H9 (cell line): Measurements from ENCODE around the gene ZNF681. TPM values are rescaled to one million over a fixed set of nuclear protein-coding genes. Genes with fewer than 3 reads are reported as not detected.

Source experiments
- DNase-seq: peaks from one replicate; pipeline ENCODE4 v3.0.0-alpha.2; 2017
- H2AFZ ChIP-seq: one replicate; pipeline ENCODE4 v1.6.1; 2013; ENCODE audit warnings: mild to moderate bottlenecking, low read length, control low read depth, moderate library complexity
- H2AK5ac ChIP-seq: 2 replicates; pipeline ENCODE4 v1.6.1; 2013; ENCODE audit warnings: low read length, control low read depth, mixed read lengths; ENCODE audit not compliant: insufficient read length
- H2BK120ac ChIP-seq: one replicate; pipeline ENCODE4 v1.6.1; 2013; ENCODE audit warnings: low read depth, mild to moderate bottlenecking, low read length, control low read depth, inconsistent platforms; ENCODE audit not compliant: poor library complexity, severe bottlenecking
- H2BK12ac ChIP-seq: 2 replicates; pipeline ENCODE4 v1.6.1; 2013; ENCODE audit warnings: low read length, control low read depth, mixed read lengths, low read depth; ENCODE audit not compliant: insufficient read length
- H2BK15ac ChIP-seq: 2 replicates; pipeline ENCODE4 v1.6.1; 2013; ENCODE audit warnings: low read depth, low read length, control low read depth
- H2BK20ac ChIP-seq: one replicate; pipeline ENCODE4 v1.6.1; 2013; ENCODE audit warnings: low read depth, mild to moderate bottlenecking, low read length, control low read depth, inconsistent platforms; ENCODE audit not compliant: poor library complexity, severe bottlenecking
- H2BK5ac ChIP-seq: 2 replicates; pipeline ENCODE4 v1.6.1; 2013; ENCODE audit warnings: low read length, control low read depth, mixed read lengths; ENCODE audit not compliant: insufficient read length
- H3K14ac ChIP-seq: 2 replicates; pipeline ENCODE4 v1.6.1; 2013; ENCODE audit warnings: low read length, control low read depth; ENCODE audit not compliant: insufficient read depth
- H3K18ac ChIP-seq: 2 replicates; pipeline ENCODE4 v1.6.1; 2013; ENCODE audit warnings: low read depth, mild to moderate bottlenecking, mixed read lengths, low read length, control low read depth; ENCODE audit not compliant: insufficient read length
- H3K23ac ChIP-seq: 2 replicates; pipeline ENCODE4 v1.6.1; 2013; ENCODE audit warnings: low read length, control low read depth, mixed read lengths, low read depth; ENCODE audit not compliant: insufficient read length
- H3K23me2 ChIP-seq: 2 replicates; pipeline ENCODE4 v1.6.1; 2013; ENCODE audit warnings: low read depth, mild to moderate bottlenecking, mixed read lengths, low read length, control low read depth; ENCODE audit not compliant: insufficient read length, poor library complexity, severe bottlenecking
- H3K27ac ChIP-seq: 2 replicates; pipeline ENCODE4 v1.5.1; 2013; ENCODE audit warnings: low read length, control low read depth, mixed read lengths, low read depth; ENCODE audit not compliant: insufficient read length
- H3K27me3 ChIP-seq: 2 replicates; pipeline ENCODE4 v1.6.1; 2013; ENCODE audit warnings: low read length, control low read depth, inconsistent platforms; ENCODE audit not compliant: insufficient read depth
- H3K4ac ChIP-seq: 2 replicates; pipeline ENCODE4 v1.6.1; 2013; ENCODE audit warnings: low read depth, mild to moderate bottlenecking, control low read depth, inconsistent platforms, low read length, moderate library complexity
- H3K4me1 ChIP-seq: 2 replicates; pipeline ENCODE4 v1.6.1; 2013; ENCODE audit warnings: low read length, control low read depth, inconsistent platforms; ENCODE audit not compliant: insufficient read depth
- H3K4me2 ChIP-seq: 2 replicates; pipeline ENCODE4 v1.6.1; 2013; ENCODE audit warnings: low read length, control low read depth, mixed read lengths; ENCODE audit not compliant: insufficient read length, insufficient read depth
- H3K56ac ChIP-seq: 2 replicates; pipeline ENCODE4 v1.6.1; 2013; ENCODE audit warnings: low read depth, mild to moderate bottlenecking, mixed read lengths, low read length, control low read depth; ENCODE audit not compliant: insufficient read length
- H3K79me1 ChIP-seq: 2 replicates; pipeline ENCODE4 v1.6.1; 2013; ENCODE audit warnings: low read depth, mild to moderate bottlenecking, moderate library complexity, low read length, control low read depth, inconsistent platforms; ENCODE audit not compliant: insufficient read depth, poor library complexity, severe bottlenecking
- H3K79me2 ChIP-seq: 2 replicates; pipeline ENCODE4 v1.6.1; 2013; ENCODE audit warnings: low read length, control low read depth, inconsistent platforms; ENCODE audit not compliant: insufficient read depth
- H3K9ac ChIP-seq: 2 replicates; pipeline ENCODE4 v1.6.1; 2013; ENCODE audit warnings: low read length, control low read depth, mixed read lengths; ENCODE audit not compliant: insufficient read length; ENCODE audit errors: extremely low read depth
- H3K9me3 ChIP-seq: one replicate; pipeline ENCODE4 v1.6.1; 2013; ENCODE audit warnings: low read depth, low read length, inconsistent platforms; ENCODE audit not compliant: control insufficient read depth
- H3T11ph ChIP-seq: one replicate; pipeline ENCODE4 v1.6.1; 2013; ENCODE audit warnings: mild to moderate bottlenecking, low read length, control low read depth, inconsistent platforms
- H4K20me1 ChIP-seq: one replicate; pipeline ENCODE4 v1.6.1; 2013; ENCODE audit not compliant: control insufficient read depth, insufficient read length, insufficient read depth
- H4K5ac ChIP-seq: 2 replicates; pipeline ENCODE4 v1.6.1; 2013; ENCODE audit warnings: low read depth, mild to moderate bottlenecking, mixed read lengths, low read length, control low read depth; ENCODE audit not compliant: insufficient read length
- H4K8ac ChIP-seq: replicated peaks from 2 replicates; pipeline ENCODE4 v1.6.1; 2013; ENCODE audit warnings: low read length, control low read depth, mixed read lengths, low read depth; ENCODE audit not compliant: insufficient read length
- H4K91ac ChIP-seq: 2 replicates; pipeline ENCODE4 v1.6.1; 2013; ENCODE audit warnings: low read depth, mild to moderate bottlenecking, moderate library complexity, mixed read lengths, low read length, control low read depth; ENCODE audit not compliant: insufficient read length
- H3K27ac Mint-ChIP-seq, 3 experiments: 2 replicates in 2 of 3; 3 replicates in 1 of 3; pipeline ENCODE4 v1.8.0; 2020 to 2021; ENCODE audit warnings: mixed read lengths in 3 of 3, mild to moderate bottlenecking in 1 of 3, moderate library complexity in 1 of 3
- H3K27me3 Mint-ChIP-seq: 2 replicates; pipeline ENCODE4 v1.8.0; 2021; ENCODE audit warnings: low read depth, mild to moderate bottlenecking, moderate library complexity, mixed read lengths
- H3K36me3 Mint-ChIP-seq, 3 experiments: 2 replicates in 2 of 3; 3 replicates in 1 of 3; pipeline ENCODE4 v1.8.0; 2020 to 2021; ENCODE audit warnings: low read depth in 3 of 3, mixed read lengths in 3 of 3; ENCODE audit not compliant: insufficient read depth in 1 of 3
- H3K4me1 Mint-ChIP-seq, 2 experiments: 2 replicates each; pipeline ENCODE4 v1.8.0; 2020; ENCODE audit warnings: mixed read lengths in 2 of 2
- H3K4me3 Mint-ChIP-seq, 2 experiments: 2 replicates in 1 of 2; 3 replicates in 1 of 2; pipeline ENCODE4 v1.8.0; 2020 to 2021; ENCODE audit warnings: mild to moderate bottlenecking in 2 of 2, mixed read lengths in 2 of 2, moderate library complexity in 1 of 2
- H3K9me3 Mint-ChIP-seq, 2 experiments: 2 replicates in 1 of 2; 3 replicates in 1 of 2; pipeline ENCODE4 v1.8.0; 2020; ENCODE audit warnings: mild to moderate bottlenecking in 2 of 2, mixed read lengths in 2 of 2, moderate library complexity in 1 of 2
- WGBS: extraction: QIAGEN DNeasy Blood & Tissue Kit; methylation state at CpG from one replicate; pipeline ENCODE4 v1.1.7; 2013; ENCODE audit warnings: missing lambda C conversion rate, low lambda C conversion rate, mixed read lengths; ENCODE audit not compliant: insufficient read length; ENCODE audit errors: extremely low coverage; 5-methylcytosine and 5-hydroxymethylcytosine counted together
- total RNA-seq: library from RNA; stranded (reverse); gene quantifications from 2 replicates; pipeline ENCODE4 v1.2.1, GENCODE V29; 2021
- TF ChIP-seq, protein P1 (sequence below): fragments of 200-600 bp; sonication (generic); conservative IDR thresholded peaks from 3 replicates; pipeline ENCODE4 v1.8.0; 2021; ENCODE audit warnings: antibody characterized with exemption, mild to moderate bottlenecking

ZNF681 gene
- total RNA-seq, 1 experiment from 2014 or later = 10.4 TPM

DNA sequence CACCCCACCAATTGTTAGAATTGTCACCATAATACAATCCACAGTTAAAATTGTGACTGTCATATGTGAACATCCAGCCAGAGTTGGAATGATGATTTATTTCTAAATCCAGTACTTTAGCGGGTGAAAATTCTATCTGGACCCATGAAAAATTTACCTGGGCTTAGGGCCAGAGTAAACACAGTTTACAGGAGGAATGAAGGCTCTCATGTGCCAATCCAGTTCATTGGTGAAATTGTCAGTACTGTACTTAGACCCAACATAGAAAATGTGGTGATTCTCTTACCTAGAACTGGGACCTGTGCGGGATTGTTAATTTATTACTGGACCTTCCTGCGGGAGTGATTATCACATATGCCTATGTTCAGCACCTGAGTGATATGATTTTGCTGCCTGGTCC, 27.3 kb upstream of the ZNF681 start:
- Histone ChIP-seq H3K4ac (no peak overlapping the region), H3K56ac (no peak overlapping the region), H3K9me3 (no peaks in the 10 kb centered on the region), H3K79me2 (peaks cover 10% of the 10 kb centered on the region; the same call in 1 of the 2 replicates), H3K9ac (no peak overlapping the region), H3K18ac (no peak overlapping the region), H2AFZ (no peak overlapping the region), H2BK12ac (no peak overlapping the region), H2BK20ac (no peak overlapping the region), H3K23me2 (no peaks in the 10 kb centered on the region), H3K4me2 (no peak overlapping the region), H2AK5ac (no peak overlapping the region), H2BK5ac (no peak overlapping the region), H2BK15ac (no peak overlapping the region), H3T11ph (no peak overlapping the region), H4K91ac (no peak overlapping the region), H3K79me1 (peaks cover 5% of the 10 kb centered on the region), H3K4me1 (no peaks in the 10 kb centered on the region), H4K8ac (no peak overlapping the region), H2BK120ac (no peak overlapping the region), H4K20me1 (no peaks in the 10 kb centered on the region), H4K5ac (no peak overlapping the region), H3K27ac (no peak overlapping the region), H3K23ac (no peak overlapping the region), H3K14ac (no peak overlapping the region), H3K27me3 (no peaks in the 10 kb centered on the region)
- no peaks in the 10 kb centered on the region for H3K4me1 Mint-ChIP-seq
- H3K36me3 Mint-ChIP-seq = peaks cover 67 to 82% (median 73%) of the 10 kb centered on the region in 3 experiments; a peak in 6 of 7 replicates
- H3K4me3 Mint-ChIP-seq = no peak overlapping the region
- no peaks in the 10 kb centered on the region for H3K27me3 Mint-ChIP-seq
- WGBS = no CpG with 5 or more reads among the region's 3 CpGs
- no peaks in the 10 kb centered on the region for H3K9me3 Mint-ChIP-seq
- DNase-seq = no peak
- TF ChIP-seq, protein P1, sequence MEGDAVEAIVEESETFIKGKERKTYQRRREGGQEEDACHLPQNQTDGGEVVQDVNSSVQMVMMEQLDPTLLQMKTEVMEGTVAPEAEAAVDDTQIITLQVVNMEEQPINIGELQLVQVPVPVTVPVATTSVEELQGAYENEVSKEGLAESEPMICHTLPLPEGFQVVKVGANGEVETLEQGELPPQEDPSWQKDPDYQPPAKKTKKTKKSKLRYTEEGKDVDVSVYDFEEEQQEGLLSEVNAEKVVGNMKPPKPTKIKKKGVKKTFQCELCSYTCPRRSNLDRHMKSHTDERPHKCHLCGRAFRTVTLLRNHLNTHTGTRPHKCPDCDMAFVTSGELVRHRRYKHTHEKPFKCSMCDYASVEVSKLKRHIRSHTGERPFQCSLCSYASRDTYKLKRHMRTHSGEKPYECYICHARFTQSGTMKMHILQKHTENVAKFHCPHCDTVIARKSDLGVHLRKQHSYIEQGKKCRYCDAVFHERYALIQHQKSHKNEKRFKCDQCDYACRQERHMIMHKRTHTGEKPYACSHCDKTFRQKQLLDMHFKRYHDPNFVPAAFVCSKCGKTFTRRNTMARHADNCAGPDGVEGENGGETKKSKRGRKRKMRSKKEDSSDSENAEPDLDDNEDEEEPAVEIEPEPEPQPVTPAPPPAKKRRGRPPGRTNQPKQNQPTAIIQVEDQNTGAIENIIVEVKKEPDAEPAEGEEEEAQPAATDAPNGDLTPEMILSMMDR = no peak
- no peak overlapping the region for H3K27ac Mint-ChIP-seq
